GM18520 (cell line): ENCODE data around the gene KCNJ6.
"Not testable (repeated sequence)": the region's sequence is repeated elsewhere in the genome, so short reads cannot be mapped to it uniquely, and the experiment has no call there.

Source experiments
- ATAC-seq: cut with Tn5 transposase; IDR thresholded peaks from one replicate; pipeline ENCODE4 v1.9.1; 2021; ENCODE audit not compliant: unreplicated experiment

The KCNJ6 gene, protein sequence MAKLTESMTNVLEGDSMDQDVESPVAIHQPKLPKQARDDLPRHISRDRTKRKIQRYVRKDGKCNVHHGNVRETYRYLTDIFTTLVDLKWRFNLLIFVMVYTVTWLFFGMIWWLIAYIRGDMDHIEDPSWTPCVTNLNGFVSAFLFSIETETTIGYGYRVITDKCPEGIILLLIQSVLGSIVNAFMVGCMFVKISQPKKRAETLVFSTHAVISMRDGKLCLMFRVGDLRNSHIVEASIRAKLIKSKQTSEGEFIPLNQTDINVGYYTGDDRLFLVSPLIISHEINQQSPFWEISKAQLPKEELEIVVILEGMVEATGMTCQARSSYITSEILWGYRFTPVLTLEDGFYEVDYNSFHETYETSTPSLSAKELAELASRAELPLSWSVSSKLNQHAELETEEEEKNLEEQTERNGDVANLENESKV

DNA sequence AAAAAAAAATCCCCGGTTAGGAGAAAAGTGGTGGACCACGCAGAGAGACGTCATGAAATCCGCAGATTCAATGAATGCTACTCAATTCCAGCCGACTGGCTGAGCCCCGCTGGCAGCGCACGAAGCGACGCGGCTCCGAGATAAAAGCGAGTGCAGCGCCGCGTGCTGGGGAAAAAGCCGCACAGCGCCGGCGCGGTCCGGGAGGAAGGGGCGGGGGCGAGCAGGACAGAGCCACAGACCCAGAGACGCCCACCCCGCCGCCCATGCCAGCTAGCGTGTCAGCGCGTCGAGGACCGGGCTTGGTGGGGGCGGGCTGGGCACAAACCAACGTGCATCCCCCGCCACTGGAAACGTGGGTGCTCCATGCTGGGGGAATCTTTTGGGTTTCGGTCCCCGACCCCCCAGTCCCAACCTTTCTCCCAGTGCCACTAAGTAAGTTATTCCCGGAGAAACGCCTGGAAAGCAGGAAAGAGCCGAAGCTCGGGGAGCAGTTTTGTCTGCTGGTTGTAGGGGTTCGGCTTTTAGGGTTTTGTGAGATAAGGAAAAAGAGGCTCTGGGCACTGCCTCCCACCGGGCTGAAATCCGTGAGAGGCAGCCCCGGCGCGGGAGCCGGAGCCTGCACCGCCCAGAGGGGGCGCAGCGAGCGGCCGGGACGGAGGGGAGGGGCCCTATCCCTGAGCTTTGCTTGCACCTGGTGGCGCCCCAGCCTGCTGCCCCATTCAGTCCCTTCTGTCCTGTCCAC lies at the start of gene KCNJ6:
Gene KCNJ6 (minus strand): TSS at position 148 of the 742 bp plus-strand sequence. CDS start 75,775 bp downstream, outside the sequence.
- ATAC-seq: no peak

DNA sequence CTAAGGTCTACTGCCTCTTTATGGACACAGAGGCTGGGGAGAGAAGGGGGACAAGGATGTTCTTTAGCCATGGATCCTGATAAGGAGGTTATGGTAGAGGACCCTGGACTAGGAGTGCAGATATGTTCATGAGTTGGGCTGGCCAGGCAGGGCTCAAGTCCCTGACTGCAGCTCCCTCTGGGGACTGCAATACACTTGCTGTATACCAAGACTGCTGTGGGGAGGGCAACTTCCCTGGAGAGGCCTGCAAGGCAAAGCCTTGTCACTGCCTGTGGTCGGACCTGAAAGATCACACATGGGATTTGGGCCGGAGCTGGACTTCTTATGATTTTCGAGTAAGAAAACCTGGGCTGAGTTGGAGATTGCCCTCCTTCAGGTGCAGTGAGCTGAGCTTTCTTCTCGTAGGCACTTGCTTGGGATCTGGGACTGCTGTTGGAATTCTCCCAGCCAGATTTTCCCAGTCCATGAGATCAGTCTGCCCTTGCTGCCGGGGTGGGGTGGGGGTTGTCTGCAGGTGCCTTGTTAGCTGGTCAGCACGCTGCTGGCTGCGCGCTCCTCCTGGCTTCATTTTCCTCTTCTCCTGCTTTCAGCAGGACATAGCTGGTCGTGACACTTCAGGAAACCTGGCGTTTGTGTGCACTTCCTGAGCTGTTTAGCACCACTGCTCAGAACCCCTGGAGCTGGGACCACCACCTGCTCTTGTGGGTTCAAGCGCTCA lies 49.0 kb upstream of the KCNJ6 start:
- no peak for ATAC-seq

DNA sequence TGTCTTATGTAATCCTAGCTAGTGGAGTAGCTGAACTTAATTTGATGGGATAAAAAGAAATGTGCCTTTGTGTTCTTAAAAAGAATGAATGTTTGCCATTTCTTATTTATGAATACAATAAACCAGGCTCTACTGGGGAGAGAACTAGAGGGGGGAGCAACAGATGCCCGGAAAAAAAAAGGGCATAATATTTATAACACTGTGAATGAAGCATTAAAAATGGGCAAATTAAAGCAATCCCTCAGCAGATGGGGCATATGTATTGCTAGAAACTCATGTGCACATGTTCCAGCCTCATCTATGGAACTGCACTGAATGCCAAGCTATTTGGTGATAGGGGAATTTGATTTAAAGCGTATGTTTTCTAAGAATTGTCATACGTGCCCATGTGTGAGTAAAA lies 42.3 kb upstream of the KCNJ6 start:
- no peak for ATAC-seq

DNA sequence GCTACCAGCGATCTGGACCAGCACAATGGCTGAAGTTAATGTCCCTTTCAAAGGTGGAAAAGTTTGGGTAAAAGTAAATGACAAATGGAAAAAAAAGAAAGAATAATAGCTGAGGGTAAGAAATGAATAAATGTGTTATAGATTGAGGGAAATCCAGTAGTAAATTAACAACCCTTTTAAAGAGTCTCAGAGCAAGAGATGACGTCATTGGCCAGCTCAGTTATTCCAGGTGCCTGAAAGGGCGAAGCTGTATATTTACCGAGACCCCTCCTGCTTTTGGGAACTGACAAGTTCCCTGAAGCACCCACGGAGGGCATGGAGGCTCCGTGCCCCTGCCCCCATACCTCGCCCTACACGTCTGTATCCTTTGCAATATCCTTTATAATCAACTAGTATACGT lies 40.5 kb upstream of the KCNJ6 start:
- no peak for ATAC-seq

DNA sequence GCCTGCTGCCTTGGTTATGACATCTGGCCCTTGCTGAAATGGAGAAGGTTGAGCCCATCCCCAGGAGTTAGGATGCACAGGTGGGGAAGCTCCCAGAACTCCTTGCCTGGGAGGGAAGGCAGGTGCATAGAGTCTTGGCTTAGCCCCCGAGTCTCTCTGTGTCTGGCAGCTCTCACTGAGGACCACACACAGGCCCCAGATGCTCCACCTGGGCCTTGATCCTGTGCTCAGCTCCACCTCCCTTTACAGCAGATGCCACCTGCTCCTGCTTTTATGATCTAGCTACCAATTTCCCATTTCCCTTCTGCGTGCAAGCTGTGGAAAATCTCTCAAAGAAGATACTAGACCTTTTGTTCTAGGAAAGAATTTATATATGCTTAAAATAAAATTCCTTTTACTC lies 28.8 kb upstream of the KCNJ6 start:
- no peak for ATAC-seq

DNA sequence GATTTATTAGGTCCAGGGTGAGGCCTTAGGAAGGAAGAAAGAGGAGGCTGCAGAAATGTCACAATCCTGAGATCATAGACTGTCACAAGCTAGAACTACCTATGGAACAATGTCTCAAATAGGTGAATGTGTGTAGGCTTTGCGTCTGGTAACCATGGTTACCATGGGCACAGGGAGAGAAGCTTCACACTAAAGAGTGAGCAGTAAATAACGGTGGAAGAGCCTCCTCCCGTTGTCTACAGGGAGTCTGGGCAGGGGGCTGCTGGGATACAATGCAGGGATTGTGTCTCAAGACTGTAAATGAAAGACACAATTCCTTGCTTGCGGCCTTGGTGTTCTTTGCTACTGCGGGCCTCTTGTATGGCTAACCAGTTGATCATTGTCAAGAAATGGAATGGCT lies 28.2 kb upstream of the KCNJ6 start:
- ATAC-seq: no peak

DNA sequence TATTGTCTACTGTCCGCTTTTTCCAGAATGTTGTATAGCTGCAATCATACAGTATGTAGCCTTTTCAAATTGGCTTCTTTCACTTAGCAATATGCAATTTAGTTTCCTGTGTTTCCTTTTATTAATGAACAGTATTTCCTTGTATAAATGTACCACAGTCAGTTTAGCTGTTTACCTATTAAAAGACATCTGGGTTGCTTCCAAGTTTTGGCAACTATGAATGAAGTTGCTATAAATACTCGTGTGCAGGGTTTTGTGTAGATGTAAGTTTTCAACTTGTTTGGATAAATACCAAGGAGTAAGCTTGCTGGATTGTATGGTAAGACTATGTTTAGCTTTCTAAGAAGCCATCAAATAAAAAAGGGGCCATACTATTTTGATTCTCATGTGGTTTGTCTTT lies 24.4 kb upstream of the KCNJ6 start:
- no peak for ATAC-seq

DNA sequence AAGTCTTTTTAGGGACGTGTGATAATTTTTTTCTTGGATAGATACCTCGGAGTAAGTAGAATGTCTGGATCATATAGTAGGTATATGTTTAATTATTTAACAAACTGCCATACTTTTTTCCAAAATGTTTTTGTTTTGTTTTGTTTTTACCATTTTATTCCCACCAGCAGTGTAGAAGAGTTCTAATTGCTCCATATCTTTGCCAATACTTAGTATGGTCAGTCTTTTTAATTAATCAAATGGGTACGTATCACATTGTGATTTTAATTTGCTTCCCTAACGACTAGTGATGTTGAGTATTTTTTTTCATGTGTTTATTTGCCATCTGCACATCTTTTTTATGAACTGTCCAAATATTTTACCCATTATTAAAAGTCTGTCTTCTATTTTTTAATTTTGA lies 23.6 kb upstream of the KCNJ6 start:
- no peak for ATAC-seq

DNA sequence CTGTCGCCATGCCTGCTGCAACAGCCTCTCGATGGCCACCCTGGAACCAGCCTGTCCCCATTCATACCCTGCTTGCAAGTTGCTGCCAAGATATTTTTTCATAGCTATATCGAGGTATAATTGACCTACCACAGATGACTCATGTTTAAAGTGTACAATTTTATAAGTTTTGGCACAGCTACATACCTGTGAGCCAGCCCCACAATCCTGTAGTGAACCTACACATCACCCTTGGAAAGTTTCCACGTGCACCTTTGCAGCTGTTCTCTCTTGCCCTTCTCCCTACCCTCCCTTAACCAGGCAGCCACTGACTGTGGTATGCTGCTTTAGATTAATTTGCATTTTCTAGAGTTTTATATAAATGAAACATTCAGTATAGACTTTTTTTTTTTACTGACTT lies 23.0 kb upstream of the KCNJ6 start:
- ATAC-seq: no peak

DNA sequence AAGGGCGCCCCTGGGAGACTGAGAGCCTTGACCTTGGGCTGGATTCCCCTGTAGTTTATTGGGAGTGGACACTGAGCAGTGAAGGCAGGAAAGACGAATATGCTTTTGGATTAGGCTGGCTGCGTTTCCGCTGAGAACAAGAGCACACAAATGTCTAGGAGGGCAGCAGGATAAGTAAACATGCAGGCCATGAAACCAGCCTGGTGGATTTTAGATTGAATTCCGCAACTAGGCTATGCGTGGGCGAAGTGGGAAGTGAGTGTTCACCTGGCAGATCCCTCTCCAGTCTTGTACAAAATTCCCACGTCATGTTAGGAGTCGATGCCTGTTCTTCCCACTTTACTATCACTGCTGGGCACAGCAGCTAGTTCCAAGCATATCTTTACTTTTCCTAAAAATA lies 21.4 kb upstream of the KCNJ6 start:
- no peak for ATAC-seq

DNA sequence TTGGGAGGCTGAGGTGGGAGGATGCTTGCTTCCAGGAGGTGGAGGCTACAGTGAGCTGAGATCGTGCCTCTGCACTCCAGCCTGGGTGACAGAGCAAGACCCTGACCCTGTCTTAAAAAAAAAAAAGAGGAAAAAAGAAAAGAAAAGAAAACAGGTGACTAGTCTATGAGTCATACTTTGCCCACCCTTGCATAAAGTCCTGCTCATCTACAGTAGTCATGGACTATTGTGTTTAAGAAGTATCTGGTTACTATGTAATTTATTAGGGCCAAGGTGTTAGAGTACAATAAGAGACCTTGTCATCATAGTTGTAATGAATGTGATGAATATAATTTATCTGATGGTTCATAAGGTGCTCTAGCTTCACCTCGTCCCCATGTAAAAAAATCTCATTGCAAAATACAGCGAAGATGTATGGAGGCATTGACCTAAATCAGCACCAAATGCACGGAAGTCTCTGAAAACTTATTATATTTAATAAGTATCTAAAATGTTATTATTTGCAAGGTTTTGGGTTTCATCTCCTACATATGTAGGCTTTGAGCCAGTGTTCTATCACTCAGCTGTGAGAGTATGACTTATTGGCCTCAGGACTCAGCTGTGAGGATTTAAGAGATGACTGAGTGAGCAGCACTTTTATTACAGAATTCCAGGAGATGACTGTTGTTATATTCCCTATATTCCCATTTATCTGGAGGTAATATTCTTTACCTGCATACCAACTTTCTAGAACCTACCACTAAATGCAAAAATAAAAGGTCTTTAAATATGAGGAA lies 19.9 kb upstream of the KCNJ6 start:
- ATAC-seq: no peak

DNA sequence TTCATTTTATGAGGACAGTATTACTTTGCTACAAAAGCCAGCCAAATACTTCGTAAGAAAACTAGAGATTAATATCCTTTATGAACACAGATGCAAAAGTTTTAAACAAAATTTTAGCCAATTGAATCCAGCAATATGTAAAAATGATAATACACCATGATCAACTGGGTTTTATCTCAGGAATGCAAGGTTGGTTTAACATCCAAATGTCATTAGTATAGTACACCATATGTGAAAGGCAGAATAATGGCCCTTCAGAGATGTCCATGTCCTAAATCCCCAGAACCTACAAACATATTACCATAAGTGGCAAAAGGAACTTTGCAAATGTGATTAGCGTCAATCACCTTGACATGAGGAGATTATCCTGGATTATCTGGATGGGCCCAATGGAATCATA lies 16.7 kb upstream of the KCNJ6 start:
- no peak for ATAC-seq

DNA sequence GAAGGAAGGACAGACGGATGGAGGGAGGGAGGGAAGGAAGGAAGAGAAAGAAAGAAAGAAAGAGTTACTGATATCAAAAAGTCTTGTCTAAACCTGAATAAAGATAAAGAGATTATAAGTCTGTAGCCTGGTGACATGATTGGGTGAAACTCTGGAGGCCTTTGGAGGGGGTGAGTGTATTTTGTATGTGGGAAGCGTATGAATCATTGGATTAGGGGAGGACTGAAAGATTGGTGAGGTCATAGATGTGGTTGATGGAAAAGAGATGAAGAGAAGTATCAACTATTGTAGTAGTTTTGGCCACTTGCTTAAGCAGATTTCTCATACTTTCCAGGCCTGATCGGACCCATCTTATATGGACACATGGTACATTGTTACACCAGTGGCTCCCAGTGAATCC lies 11.5 kb upstream of the KCNJ6 start:
- no peak for ATAC-seq

DNA sequence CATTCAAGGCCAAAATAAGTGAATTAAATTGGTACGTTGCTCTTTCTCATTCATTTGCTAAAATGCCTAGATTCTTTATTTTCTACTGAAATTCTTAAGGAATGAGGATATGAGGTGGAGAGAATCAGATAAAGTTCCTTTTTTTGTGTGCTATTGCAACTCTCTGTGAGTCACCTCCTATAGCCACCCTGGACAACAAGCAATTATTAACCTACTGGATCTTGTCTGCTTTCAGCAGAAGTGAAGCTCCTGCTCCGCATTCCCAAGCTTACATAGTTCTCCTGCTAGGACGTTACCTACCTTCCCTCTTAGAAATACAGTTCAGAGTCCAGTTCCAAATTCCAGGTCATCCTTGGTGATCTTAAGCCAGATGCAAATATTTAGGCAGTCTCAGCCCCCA lies 4.8 kb upstream of the KCNJ6 start:
- no peak for ATAC-seq

DNA sequence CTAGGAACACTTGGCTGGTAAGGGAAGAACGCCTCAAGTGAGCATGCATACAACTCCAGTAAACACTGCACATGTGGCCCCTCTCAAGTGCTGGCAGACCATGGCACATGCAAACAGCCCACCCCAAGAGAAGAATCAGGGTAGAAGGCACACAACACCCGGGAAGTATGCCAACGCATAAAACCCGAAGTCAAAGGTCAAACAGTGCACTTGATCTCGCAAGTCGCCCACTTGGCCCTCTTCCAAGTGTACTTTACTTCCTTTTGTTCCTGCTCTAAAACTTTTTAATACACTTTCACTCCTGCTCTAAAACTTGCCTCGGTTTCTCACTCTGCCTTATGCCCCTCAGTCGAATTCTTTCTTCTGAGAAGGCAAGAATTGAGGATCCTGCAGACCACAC lies 4.0 kb upstream of the KCNJ6 start:
- not testable (repeated sequence) for ATAC-seq

DNA sequence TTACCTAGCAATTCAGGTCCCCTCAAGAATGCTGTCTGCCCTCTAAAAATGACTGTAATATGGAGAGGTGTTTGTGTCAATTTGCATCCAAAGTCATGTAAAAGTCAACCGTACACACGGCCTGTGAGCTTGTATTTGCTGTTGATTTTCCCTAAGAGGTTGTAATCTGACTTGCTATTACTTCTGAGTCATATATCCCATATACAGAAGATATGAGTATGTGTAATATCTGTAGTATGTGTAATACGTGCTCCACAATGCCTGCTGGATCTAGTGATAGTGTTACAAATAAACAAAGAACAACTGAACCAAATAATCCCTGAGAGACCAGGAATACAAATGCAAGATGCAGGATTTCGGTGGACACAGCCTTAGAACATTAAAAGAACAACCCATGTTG lies 1.4 kb upstream of the KCNJ6 start:
- ATAC-seq: no peak

DNA sequence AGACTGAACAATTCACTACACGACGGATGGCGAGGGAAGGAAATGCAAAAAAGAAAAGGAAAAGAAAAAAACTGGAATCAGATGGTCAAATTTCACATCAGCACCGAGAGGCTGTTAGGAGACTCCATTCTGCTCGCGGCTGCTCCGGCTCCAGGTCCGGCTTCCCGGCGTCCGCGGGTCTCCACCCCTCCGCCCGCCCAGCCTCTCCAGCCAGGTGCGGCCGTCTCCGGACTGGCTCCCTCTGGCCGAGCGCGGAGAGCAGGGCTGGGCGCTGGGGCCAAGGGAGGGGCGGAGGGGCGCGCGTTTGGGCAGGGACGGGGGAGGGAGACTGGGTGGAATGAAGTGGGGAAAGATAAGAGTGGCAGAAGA lies 332 bp downstream of the KCNJ6 start:
- ATAC-seq: no peak

DNA sequence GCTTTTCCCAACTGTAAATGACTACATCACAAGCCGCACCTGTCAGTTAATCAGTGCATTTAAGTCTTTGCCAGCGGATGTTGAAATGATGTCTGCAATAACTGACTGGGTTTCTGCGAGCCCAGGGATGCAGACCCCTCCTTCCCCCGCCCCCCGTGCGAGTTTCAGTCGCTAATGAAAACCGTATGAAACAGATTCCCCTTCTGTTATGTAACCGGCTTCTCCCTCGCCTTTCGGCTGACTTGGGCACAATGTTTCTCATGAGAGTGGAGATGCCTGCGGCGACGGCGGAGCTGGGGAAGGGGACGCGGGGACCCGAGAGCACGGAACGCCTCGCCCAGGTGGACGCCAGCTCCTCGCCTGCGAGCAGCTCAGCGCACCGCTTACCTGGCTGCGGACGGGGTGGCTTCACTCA lies 753 bp downstream of the KCNJ6 start:
- ATAC-seq: no peak

DNA sequence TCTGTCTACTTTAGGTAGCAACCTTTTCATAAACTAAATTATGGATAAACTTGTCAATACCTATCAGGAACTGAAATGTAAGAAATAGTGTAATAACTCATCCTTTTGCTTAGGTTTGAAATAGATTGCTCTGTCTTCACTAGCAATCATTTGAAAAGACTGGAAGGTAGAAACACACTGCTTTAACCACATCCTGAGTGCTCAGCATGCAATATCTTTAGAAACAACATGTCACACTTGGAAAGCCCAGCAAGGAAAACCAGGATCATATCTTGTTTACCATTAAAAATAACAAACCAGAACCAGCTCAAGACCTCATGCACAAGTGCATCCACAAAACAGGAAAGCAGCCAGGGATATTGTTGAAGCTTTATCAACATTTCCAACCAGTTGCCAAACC lies 3.6 kb downstream of the KCNJ6 start:
- ATAC-seq: no peak

DNA sequence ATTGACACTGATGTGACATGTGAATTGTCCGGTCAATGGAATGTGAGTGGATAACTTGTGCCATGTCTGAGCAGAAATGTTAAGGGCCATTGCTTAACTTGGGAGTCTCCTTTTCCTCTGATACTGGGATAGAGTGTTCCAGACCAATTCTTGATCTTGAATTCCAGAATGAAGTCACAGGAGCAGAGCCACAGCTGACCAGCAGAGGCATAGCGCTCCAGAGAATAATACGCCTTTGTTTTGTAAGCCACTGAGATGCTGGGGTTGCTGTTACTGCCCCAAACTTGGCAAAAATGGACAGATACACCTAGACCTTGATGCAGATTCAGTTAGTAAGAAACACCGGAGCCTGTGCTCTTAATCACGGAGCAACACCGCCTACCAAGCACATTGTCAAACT lies 6.3 kb downstream of the KCNJ6 start:
- ATAC-seq: no peak

DNA sequence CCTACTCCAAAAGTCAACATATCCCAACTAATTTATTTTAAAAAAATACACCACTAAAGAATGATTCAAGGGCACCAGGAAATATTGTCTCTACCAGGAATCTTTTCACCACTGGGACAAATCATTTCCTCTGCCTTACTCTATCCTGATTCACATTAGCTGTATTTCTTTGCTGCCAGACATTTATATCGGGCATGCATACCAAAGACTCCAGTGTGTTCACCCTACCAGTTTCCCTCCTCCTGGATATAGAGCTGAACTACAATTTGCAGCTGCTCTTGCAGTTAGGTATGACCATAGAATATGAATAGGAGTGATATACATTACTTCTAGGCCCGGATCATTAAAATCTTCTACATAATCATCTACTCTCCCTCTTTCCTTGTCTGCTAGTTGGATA lies 7.6 kb downstream of the KCNJ6 start:
- no peak for ATAC-seq
